ENCODE results near the gene TARS3.

TARS3 gene

GRCh38 chr15:101654171-101654570 is 70.1 kb downstream of the TARS3 start:
- ATAC-seq = no peak
- no peak for TF ChIP-seq TSHZ2 (CRISPR knock-in tag; IDR thresholded peaks at IDR 0.05)
- no peak for TF ChIP-seq BACH2 (CRISPR knock-in tag; IDR thresholded peaks at IDR 0.05; ENCODE audit: borderline replicate concordance)
- TF ChIP-seq ZC3H10 (CRISPR knock-in tag; IDR thresholded peaks at IDR 0.05) = no peak
- no peak for TF ChIP-seq PATZ1 (CRISPR knock-in tag; IDR thresholded peaks at IDR 0.05; ENCODE audit: borderline replicate concordance)

- TF ChIP-seq RARB (CRISPR knock-in tag; IDR thresholded peaks at IDR 0.05) (no peak), POU6F1 (CRISPR knock-in tag; IDR thresholded peaks at IDR 0.05; ENCODE audit: borderline replicate concordance, low read depth) (no peak), TCF4 (CRISPR knock-in tag; IDR thresholded peaks at IDR 0.05; ENCODE audit: borderline replicate concordance) (no peak), ZNF8 (CRISPR knock-in tag; IDR thresholded peaks at IDR 0.05) (no peak), CREB5 (CRISPR knock-in tag; IDR thresholded peaks at IDR 0.05; ENCODE audit: low read depth) (no peak), TOX (CRISPR knock-in tag; IDR thresholded peaks at IDR 0.05; ENCODE audit: borderline replicate concordance) (no peak), OSR1 (CRISPR knock-in tag; IDR thresholded peaks at IDR 0.05) (no peak), BACH2 (CRISPR knock-in tag; IDR thresholded peaks at IDR 0.05; ENCODE audit: borderline replicate concordance) (no peak), ZC3H10 (CRISPR knock-in tag; IDR thresholded peaks at IDR 0.05) (no peak), ZNF565 (CRISPR knock-in tag; conservative IDR thresholded peaks at IDR 0.05; ENCODE audit: low read depth) (no peak), PPARA (CRISPR knock-in tag; IDR thresholded peaks at IDR 0.05; ENCODE audit: borderline replicate concordance) (no peak), CSDC2 (CRISPR knock-in tag; IDR thresholded peaks at IDR 0.05) (no peak), GLIS3 (CRISPR knock-in tag; IDR thresholded peaks at IDR 0.05) (no peak), ZFP3 (CRISPR knock-in tag; IDR thresholded peaks at IDR 0.05) (no peak), SNAI2 (CRISPR knock-in tag; IDR thresholded peaks at IDR 0.05) (no peak)
- ATAC-seq = peak; percentile 37
Observed at GRCh38 chr15:101652786-101653430, 71.4 kb downstream of the TARS3 start.

- ATAC-seq = peak; percentile 96
- TF ChIP-seq TSHZ2 (CRISPR knock-in tag; IDR thresholded peaks at IDR 0.05) (0 out of 2 replicates have a peak, but pooled peaks have one; percentile 38), PPARA (CRISPR knock-in tag; IDR thresholded peaks at IDR 0.05; ENCODE audit: borderline replicate concordance) (no peak)
Observed at GRCh38 chr15:101652098-101652785, 72.0 kb downstream of the TARS3 start, which contains the start of gene TM2D3. Gene TM2D3 (minus strand): TSS chr15:101652381. CDS start chr15:101652361, 20 bp downstream.
